Liver (tissue), 9 donors: ENCODE measurements around the gene SLC24A1. TPM values are rescaled to one million over a fixed set of nuclear protein-coding genes. Genes with fewer than 3 reads are reported as not detected.

ENCODE experiments used
- DNase-seq: peaks from one replicate; pipeline ENCODE4 v3.0.0-alpha.2; 2017; ENCODE audit warnings: low spot score
- H3K27ac ChIP-seq, 2 donors: one replicate each; pipeline ENCODE4 v1.7.0; 2013; ENCODE audit warnings: inconsistent platforms in 2 of 2, low read length in 2 of 2, control low read depth in 1 of 2, low read depth in 1 of 2, mild to moderate bottlenecking in 1 of 2
- H3K27me3 ChIP-seq, 4 donors: one replicate each; pipeline versions ENCODE4 v1.6.1 to v1.7.0; 2013; ENCODE audit warnings: low read length in 3 of 4, inconsistent platforms in 1 of 4, mild to moderate bottlenecking in 1 of 4, moderate library complexity in 1 of 4; ENCODE audit not compliant: control insufficient read depth in 4 of 4, insufficient read depth in 4 of 4
- H3K36me3 ChIP-seq, 4 donors: one replicate each; pipeline versions ENCODE4 v1.6.1 to v1.7.0; 2013; ENCODE audit warnings: low read length in 3 of 4, mild to moderate bottlenecking in 3 of 4, low read depth in 1 of 4, moderate library complexity in 1 of 4; ENCODE audit not compliant: control insufficient read depth in 4 of 4, insufficient read depth in 3 of 4
- H3K4me1 ChIP-seq, 4 donors: one replicate each; pipeline versions ENCODE4 v1.6.1 to v1.7.0; 2013; ENCODE audit warnings: low read length in 3 of 4, mild to moderate bottlenecking in 3 of 4, moderate library complexity in 1 of 4; ENCODE audit not compliant: control insufficient read depth in 4 of 4, insufficient read depth in 4 of 4
- H3K4me3 ChIP-seq, 3 donors: one replicate each; pipeline versions ENCODE4 v1.6.1 to v1.7.0; 2013; ENCODE audit warnings: low read length in 3 of 3, control low read depth in 1 of 3, low read depth in 1 of 3, mild to moderate bottlenecking in 1 of 3
- H3K9ac ChIP-seq, 2 donors: one replicate each; pipeline ENCODE4 v1.7.0; 2013; ENCODE audit warnings: low read length in 2 of 2, mild to moderate bottlenecking in 2 of 2, moderate library complexity in 2 of 2, control low read depth in 1 of 2, low read depth in 1 of 2
- H3K9me3 ChIP-seq, 4 donors: one replicate each; pipeline versions ENCODE4 v1.6.1 to v1.7.0; 2013; ENCODE audit warnings: low read length in 3 of 4; ENCODE audit not compliant: control insufficient read depth in 4 of 4
- ATF3 ChIP-seq: IDR thresholded peaks from 2 replicates; pipeline ENCODE4 v1.6.1; 2016; ENCODE audit warnings: antibody characterized with exemption
- EGR1 ChIP-seq, 2 donors: IDR thresholded peaks; 2 replicates each; pipeline ENCODE4 v1.6.1; 2016 to 2018; ENCODE audit warnings: antibody characterized with exemption in 2 of 2, low read depth in 2 of 2
- FOXA1 ChIP-seq: IDR thresholded peaks from 2 replicates; pipeline ENCODE4 v1.6.1; 2016; ENCODE audit warnings: antibody characterized with exemption
- FOXA2 ChIP-seq: IDR thresholded peaks from 2 replicates; pipeline ENCODE4 v1.6.1; 2016; ENCODE audit warnings: antibody characterized with exemption
- GABPA ChIP-seq, 2 donors: IDR thresholded peaks in 1 of 2; conservative IDR thresholded peaks in 1 of 2; 2 replicates each; pipeline ENCODE4 v1.6.1; 2016; ENCODE audit warnings: antibody characterized with exemption in 2 of 2, mild to moderate bottlenecking in 1 of 2, moderate library complexity in 1 of 2
- HNF4A ChIP-seq, 2 donors: conservative IDR thresholded peaks; 2 replicates each; pipeline ENCODE4 v1.6.1; 2016; ENCODE audit warnings: antibody characterized with exemption in 2 of 2, mild to moderate bottlenecking in 2 of 2
- HNF4G ChIP-seq: IDR thresholded peaks from 2 replicates; pipeline ENCODE4 v1.6.1; 2016; ENCODE audit warnings: antibody characterized with exemption
- JUND ChIP-seq, 2 donors: IDR thresholded peaks; 2 replicates each; pipeline ENCODE4 v1.6.1; 2016; ENCODE audit warnings: antibody characterized with exemption in 2 of 2
- MAX ChIP-seq: IDR thresholded peaks from 2 replicates; pipeline ENCODE4 v1.6.1; 2016; ENCODE audit warnings: antibody characterized with exemption
- NR2F2 ChIP-seq: IDR thresholded peaks from 2 replicates; pipeline ENCODE4 v1.6.1; 2016; ENCODE audit warnings: antibody characterized with exemption
- RAD21 ChIP-seq, 2 donors: IDR thresholded peaks; 2 replicates each; pipeline ENCODE4 v1.6.1; 2016; ENCODE audit warnings: antibody characterized with exemption in 2 of 2, mild to moderate bottlenecking in 2 of 2
- RXRA ChIP-seq, 2 donors: IDR thresholded peaks; 2 replicates each; pipeline ENCODE4 v1.6.1; 2017 to 2018; ENCODE audit warnings: antibody characterized with exemption in 2 of 2, mild to moderate bottlenecking in 1 of 2
- SP1 ChIP-seq: IDR thresholded peaks from 2 replicates; pipeline ENCODE4 v1.6.1; 2018; ENCODE audit warnings: antibody characterized with exemption, mild to moderate bottlenecking
- TAF1 ChIP-seq: conservative IDR thresholded peaks from 2 replicates; pipeline ENCODE4 v1.6.1; 2016; ENCODE audit warnings: antibody characterized with exemption, mild to moderate bottlenecking
- YY1 ChIP-seq: IDR thresholded peaks from 2 replicates; pipeline ENCODE4 v1.6.1; 2016; ENCODE audit warnings: antibody characterized with exemption, mild to moderate bottlenecking
- ZBTB33 ChIP-seq: IDR thresholded peaks from 2 replicates; pipeline ENCODE4 v1.6.1; 2016; ENCODE audit warnings: antibody characterized with exemption
- WGBS: extraction: QIAGEN DNeasy Blood & Tissue Kit; methylation state at CpG from one replicate; pipeline ENCODE4 v1.1.7; 2013; 5-methylcytosine and 5-hydroxymethylcytosine counted together
- polyA plus RNA-seq, 2 donors: library from polyadenylated mRNA; stranded (reverse) in 1 of 2; unstranded in 1 of 2; fragments of 200-250 nt in 1 of 2; fragments of >200 nt in 1 of 2; fragmentation: Nextera tagmentation in 1 of 2; extraction: Ambion mirVana in 1 of 2; gene quantifications; one replicate each; pipeline versions ENCODE4 v1.2.1 to v1.2.3, GENCODE V29; 2013 to 2015
- total RNA-seq, 2 donors: library from RNA; depleted of rRNA; stranded (reverse); fragments of >200 nt; gene quantifications; one replicate each; pipeline ENCODE4 v1.2.3, GENCODE V29; 2014
- donor health status: healthy.
- donor health status: healthy.
- donor health status: healthy.
- donor health status: healthy.
- donor health status: healthy.

Gene SLC24A1
- total and polyA plus RNA-seq, 4 donors = 1.8 to 3.3 (median 2.2) TPM

- WGBS = 82% methylated on average over 6 of the region's 6 CpGs
- Histone ChIP-seq H3K36me3 (no peaks in the 10 kb centered on the region), H3K4me1 (no peaks in the 10 kb centered on the region), H3K4me3 (no peak overlapping the region), H3K27ac (no peak overlapping the region), H3K27me3 (no peaks in the 10 kb centered on the region), H3K9me3 (no peaks in the 10 kb centered on the region), H3K9ac (no peak overlapping the region)
- no peak for DNase-seq
- TF ChIP-seq FOXA2 = no peak
- no peak for TF ChIP-seq YY1
- no peak for TF ChIP-seq GABPA (IDR thresholded peaks at IDR 0.05 in 1 of 2, conservative IDR thresholded peaks at IDR 0.05 in 1 of 2)
- TF ChIP-seq MAX = no peak
- no peak for TF ChIP-seq ZBTB33
- TF ChIP-seq RXRA (IDR thresholded peaks at IDR 0.05) = no peak
- no peak for TF ChIP-seq HNF4A (conservative IDR thresholded peaks at IDR 0.05)
- TF ChIP-seq NR2F2 = no peak
- TF ChIP-seq HNF4G = no peak
- TF ChIP-seq ATF3 = no peak
Observed at GRCh38 chr15:65641768-65642475, 20.2 kb downstream of the SLC24A1 start.

- WGBS = 69% methylated on average over 6 of the region's 6 CpGs
- Histone ChIP-seq H3K4me3 (no peak overlapping the region), H3K9me3 (no peaks in the 10 kb centered on the region), H3K4me1 (no peaks in the 10 kb centered on the region), H3K27me3 (no peaks in the 10 kb centered on the region), H3K9ac (no peak overlapping the region), H3K27ac (no peak overlapping the region), H3K36me3 (no peaks in the 10 kb centered on the region)
- DNase-seq = no peak
- TF ChIP-seq MAX = no peak
- TF ChIP-seq SP1 = no peak
- no peak for TF ChIP-seq HNF4A (conservative IDR thresholded peaks at IDR 0.05)
- TF ChIP-seq FOXA1 = no peak
Observed at GRCh38 chr15:65642594-65642993, 20.9 kb downstream of the SLC24A1 start.

GRCh38 chr15:65644282-65644681 lies 22.5 kb downstream of the SLC24A1 start:
- WGBS = 95% methylated on average over 4 of the region's 4 CpGs

More at GRCh38 chr15:65644282-65644681, 22.5 kb downstream of the SLC24A1 start:
- no peaks in the 10 kb centered on the region for H3K27me3 ChIP-seq
- TF ChIP-seq ATF3 = no peak
- TF ChIP-seq FOXA1 = no peak
- no peak for TF ChIP-seq YY1
- no peak for TF ChIP-seq HNF4A (conservative IDR thresholded peaks at IDR 0.05)
- TF ChIP-seq NR2F2 = no peak
- no peak for TF ChIP-seq JUND (IDR thresholded peaks at IDR 0.05)
- no peak for TF ChIP-seq HNF4G
- TF ChIP-seq TAF1 = no peak
- no peak for TF ChIP-seq EGR1 (IDR thresholded peaks at IDR 0.05; ENCODE audit: low read depth in 2 of 2)
- no peak for TF ChIP-seq MAX
- TF ChIP-seq GABPA (IDR thresholded peaks at IDR 0.05 in 1 of 2, conservative IDR thresholded peaks at IDR 0.05 in 1 of 2) = no peak
- TF ChIP-seq FOXA2 = no peak
- TF ChIP-seq RAD21 (IDR thresholded peaks at IDR 0.05) = no peak
- no peak for TF ChIP-seq RXRA (IDR thresholded peaks at IDR 0.05)
- no peak for TF ChIP-seq ZBTB33
- no peaks in the 10 kb centered on the region for H3K36me3 ChIP-seq
- no peak overlapping the region for H3K9ac ChIP-seq
- no peaks in the 10 kb centered on the region for H3K9me3 ChIP-seq
- no peaks in the 10 kb centered on the region for H3K4me1 ChIP-seq
- H3K27ac ChIP-seq = no peak overlapping the region
- H3K4me3 ChIP-seq = no peak overlapping the region
- no peak for DNase-seq
